Neural progenitor cell (in vitro differentiated cells): Measurements from ENCODE around the gene PCSK2. TPM values are rescaled to one million over a fixed set of nuclear protein-coding genes. Genes with fewer than 3 reads are reported as not detected.

Experiments
- DNase-seq: peaks from one replicate; pipeline ENCODE4 v3.0.0-alpha.2; 2016; ENCODE audit warnings: low spot score
- H2AFZ ChIP-seq: fragments of 200-600 bp; sonication (generic); replicated peaks from 2 replicates; pipeline ENCODE4 v1.6.1; 2016; ENCODE audit warnings: antibody characterized with exemption
- H3F3A ChIP-seq: fragments of 200-600 bp; sonication (generic); 2 replicates; pipeline ENCODE4 v1.6.1; 2016; ENCODE audit warnings: antibody characterized with exemption, low read depth
- H3K27ac ChIP-seq: fragments of 200-600 bp; sonication (generic); 2 replicates; pipeline ENCODE4 v1.5.1; 2016; ENCODE audit warnings: mild to moderate bottlenecking
- H3K27me3 ChIP-seq: fragments of 200-600 bp; sonication (generic); 2 replicates; pipeline ENCODE4 v1.6.1; 2016; ENCODE audit warnings: mild to moderate bottlenecking, moderate library complexity
- H3K36me3 ChIP-seq: fragments of 200-600 bp; sonication (generic); 2 replicates; pipeline ENCODE4 v1.5.1; 2016
- H3K4me1 ChIP-seq: fragments of 200-600 bp; sonication (generic); 2 replicates; pipeline ENCODE4 v1.6.1; 2016; ENCODE audit warnings: mixed run types
- H3K4me2 ChIP-seq: fragments of 200-600 bp; sonication (generic); 2 replicates; pipeline ENCODE4 v1.6.1; 2016
- H3K4me3 ChIP-seq: fragments of 200-600 bp; sonication (generic); 2 replicates; pipeline ENCODE4 v1.5.1; 2016
- H3K79me2 ChIP-seq: fragments of 200-600 bp; sonication (generic); 2 replicates; pipeline ENCODE4 v1.6.1; 2016; ENCODE audit warnings: low read depth
- H3K9ac ChIP-seq: fragments of 200-600 bp; sonication (generic); 2 replicates; pipeline ENCODE4 v1.6.1; 2016
- H3K9me3 ChIP-seq: fragments of 200-600 bp; sonication (generic); 2 replicates; pipeline ENCODE4 v1.5.1; 2016; ENCODE audit warnings: low read depth
- H4K20me1 ChIP-seq: fragments of 200-600 bp; sonication (generic); 2 replicates; pipeline ENCODE4 v1.6.1; 2016; ENCODE audit warnings: low read depth
- H3K27ac Mint-ChIP-seq: 3 replicates; pipeline ENCODE4 v1.8.0; 2021; ENCODE audit warnings: mixed read lengths
- H3K27me3 Mint-ChIP-seq: 2 replicates; pipeline ENCODE4 v1.8.0; 2022; ENCODE audit warnings: low read depth, mild to moderate bottlenecking, inconsistent platforms, moderate library complexity, mixed read lengths; ENCODE audit not compliant: insufficient read depth
- H3K36me3 Mint-ChIP-seq: 3 replicates; pipeline ENCODE4 v1.8.0; 2021; ENCODE audit warnings: mixed read lengths
- H3K4me1 Mint-ChIP-seq: 3 replicates; pipeline ENCODE4 v1.8.0; 2021; ENCODE audit warnings: mixed read lengths
- H3K4me3 Mint-ChIP-seq: 3 replicates; pipeline ENCODE4 v1.8.0; 2021; ENCODE audit warnings: mild to moderate bottlenecking, moderate library complexity, mixed read lengths
- H3K9me3 Mint-ChIP-seq: 3 replicates; pipeline ENCODE4 v1.8.0; 2020; ENCODE audit warnings: mixed read lengths
- CTCF ChIP-seq: fragments of 200-600 bp; sonication (generic); IDR thresholded peaks from 2 replicates; pipeline ENCODE4 v1.5.1; 2017; ENCODE audit warnings: antibody characterized with exemption, mild to moderate bottlenecking
- EZH2 ChIP-seq: fragments of 200-600 bp; sonication (generic); IDR thresholded peaks from 2 replicates; pipeline ENCODE4 v1.6.1; 2017; ENCODE audit warnings: antibody characterized with exemption, mild to moderate bottlenecking, moderate library complexity
- EZH2phosphoT487 ChIP-seq: fragments of 200-600 bp; sonication (generic); IDR thresholded peaks from 2 replicates; pipeline ENCODE4 v1.6.1; 2017; ENCODE audit warnings: antibody characterized with exemption
- total RNA-seq: library from RNA; depleted of rRNA; stranded (reverse); fragments of >200 nt; gene quantifications from 2 replicates; pipeline ENCODE4 v1.2.3, GENCODE V29; 2015; ENCODE audit warnings: low replicate concordance

Gene PCSK2
- total RNA-seq, 1 donor from 2014 or later, result 0.07 TPM

DNA sequence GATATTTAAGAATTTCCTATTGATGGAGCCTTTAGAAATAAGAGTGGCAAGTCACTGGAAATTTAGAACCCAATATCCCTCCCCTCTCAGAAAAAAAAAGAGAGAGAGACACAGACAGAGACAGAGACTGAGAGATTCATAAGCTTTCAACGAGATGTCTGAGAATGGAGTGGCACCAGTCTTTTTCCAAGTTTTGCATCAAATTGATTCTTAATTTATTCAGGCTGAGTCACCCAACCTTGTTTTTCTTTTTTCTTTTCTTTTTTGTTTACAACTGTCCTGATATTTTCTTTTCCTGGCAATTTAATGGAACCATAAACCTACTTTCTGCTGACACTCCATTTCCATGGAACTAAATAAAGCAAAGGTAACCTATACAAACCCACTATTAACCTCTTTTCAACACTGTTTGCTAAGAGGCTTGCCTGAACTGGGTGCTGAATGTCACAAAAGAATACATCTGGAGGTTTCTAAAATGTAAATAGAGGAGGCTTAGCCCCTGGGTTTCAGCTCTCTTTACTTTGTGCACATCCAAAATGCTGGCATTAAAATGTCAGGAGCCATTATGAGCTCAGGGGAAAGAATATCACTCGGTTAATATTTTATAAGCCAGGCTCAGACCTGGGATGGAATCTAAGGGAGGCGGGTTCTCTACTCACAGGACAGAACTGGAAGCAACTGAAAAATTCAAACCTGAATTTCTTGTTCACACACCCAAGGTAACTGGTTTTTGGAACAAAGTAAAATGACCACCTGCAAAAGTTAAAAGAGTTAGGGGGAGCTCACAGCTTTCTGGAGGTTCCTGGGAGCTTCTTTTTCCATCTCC lies 203.5 kb downstream of the PCSK2 start:
- Histone ChIP-seq H3F3A (no peaks in the 10 kb centered on the region), H3K27ac (no peak overlapping the region), H2AFZ (no peak overlapping the region), H3K27me3 (no peaks in the 10 kb centered on the region), H3K9me3 (no peaks in the 10 kb centered on the region), H3K9ac (no peak overlapping the region), H3K36me3 (no peaks in the 10 kb centered on the region), H3K4me1 (peaks cover 14% of the 10 kb centered on the region), H3K79me2 (no peaks in the 10 kb centered on the region), H3K4me3 (no peak overlapping the region), H4K20me1 (no peaks in the 10 kb centered on the region), H3K4me2 (no peak overlapping the region)
- H3K4me1 Mint-ChIP-seq, result no peaks in the 10 kb centered on the region
- H3K27me3 Mint-ChIP-seq, result peaks cover 5% of the 10 kb centered on the region
- no peak overlapping the region for H3K27ac Mint-ChIP-seq
- TF ChIP-seq EZH2phosphoT487, result no peak
- TF ChIP-seq CTCF, result no peak
- TF ChIP-seq EZH2, result no peak
- H3K9me3 Mint-ChIP-seq, result no peaks in the 10 kb centered on the region
- H3K4me3 Mint-ChIP-seq, result no peak overlapping the region
- no peak for DNase-seq
- H3K36me3 Mint-ChIP-seq, result no peaks in the 10 kb centered on the region

- Mint-ChIP-seq H3K27me3 (peaks cover 5% of the 10 kb centered on the region), H3K4me3 (no peak overlapping the region), H3K27ac (no peak overlapping the region), H3K9me3 (no peaks in the 10 kb centered on the region), H3K4me1 (no peaks in the 10 kb centered on the region), H3K36me3 (no peaks in the 10 kb centered on the region)
- H3K4me1 ChIP-seq, result peaks cover 14% of the 10 kb centered on the region
- no peak overlapping the region for H3K4me3 ChIP-seq
- peak; percentile 77 for DNase-seq
- H2AFZ ChIP-seq, result peak overlapping the region; percentile 31
- H3K9ac ChIP-seq, result no peak overlapping the region
- no peaks in the 10 kb centered on the region for H3K27me3 ChIP-seq
- H3K27ac ChIP-seq, result no peak overlapping the region
- H3K36me3 ChIP-seq, result no peaks in the 10 kb centered on the region
- H3K79me2 ChIP-seq, result no peaks in the 10 kb centered on the region
- TF ChIP-seq EZH2 (no peak), CTCF (peak; percentile 96)
- H3K4me2 ChIP-seq, result no peak overlapping the region
- H4K20me1 ChIP-seq, result no peaks in the 10 kb centered on the region
- no peaks in the 10 kb centered on the region for H3K9me3 ChIP-seq
- no peaks in the 10 kb centered on the region for H3F3A ChIP-seq
Measured at GRCh38 chr20:17431621-17432364, 205.0 kb downstream of the PCSK2 start.

- Mint-ChIP-seq H3K4me1 (no peaks in the 10 kb centered on the region), H3K27ac (no peak overlapping the region)
Measured at GRCh38 chr20:17436664-17437063, 209.8 kb downstream of the PCSK2 start.

More at GRCh38 chr20:17436664-17437063, 209.8 kb downstream of the PCSK2 start:
- Histone ChIP-seq H3K36me3 (no peaks in the 10 kb centered on the region), H3F3A (no peaks in the 10 kb centered on the region), H3K4me3 (no peak overlapping the region), H4K20me1 (no peaks in the 10 kb centered on the region), H2AFZ (no peak overlapping the region), H3K4me1 (no peaks in the 10 kb centered on the region), H3K79me2 (no peaks in the 10 kb centered on the region), H3K4me2 (no peak overlapping the region), H3K9ac (no peak overlapping the region), H3K27ac (no peak overlapping the region), H3K27me3 (no peaks in the 10 kb centered on the region), H3K9me3 (no peaks in the 10 kb centered on the region)
- TF ChIP-seq CTCF (no peak), EZH2phosphoT487 (no peak), EZH2 (no peak)
- Mint-ChIP-seq H3K36me3 (no peaks in the 10 kb centered on the region), H3K4me3 (no peak overlapping the region), H3K27me3 (peaks cover 7% of the 10 kb centered on the region), H3K9me3 (no peaks in the 10 kb centered on the region)
- DNase-seq, result no peak
